Stimulated activated CD8-positive, alpha-beta memory T cell treated with anti-CD3 and anti-CD28 coated beads, Interleukin-15, amount 100 ng/mL, for 1 hour (primary cell): Measurements from ENCODE around the gene TFPI2.

Experiments
- DNase-seq: peaks from one replicate; pipeline ENCODE4 v3.0.0-alpha.2; 2020; ENCODE audit warnings: low read depth

TFPI2 gene

GRCh38 chr7:93906267-93906666, 15.7 kb upstream of the TFPI2 start, which contains the start of gene GNGT1:
Gene GNGT1, plus strand, starts transcription at chr7:93906567. Its CDS starts 180 bp downstream, at chr7:93906747.
- DNase-seq: no peak

GRCh38 chr7:93902777-93903423, 12.3 kb upstream of the TFPI2 start:
- no peak for DNase-seq

- DNase-seq: no peak
Measured at GRCh38 chr7:93897680-93898079, 7.1 kb upstream of the TFPI2 start.

- DNase-seq: no peak
Measured at GRCh38 chr7:93895859-93896600, 5.5 kb upstream of the TFPI2 start.

GRCh38 chr7:93894966-93895640, 4.5 kb upstream of the TFPI2 start:
- DNase-seq: no peak

GRCh38 chr7:93894426-93894825, 3.9 kb upstream of the TFPI2 start:
- DNase-seq: no peak

- no peak for DNase-seq
Measured at GRCh38 chr7:93890041-93890463, 501 bp downstream of the TFPI2 start.

GRCh38 chr7:93889261-93889660, 1.3 kb downstream of the TFPI2 start:
- no peak for DNase-seq

- DNase-seq: no peak
Measured at GRCh38 chr7:93884541-93884940, 6.0 kb downstream of the TFPI2 start.

GRCh38 chr7:93883917-93884345, 6.6 kb downstream of the TFPI2 start:
- no peak for DNase-seq

- no peak for DNase-seq
Measured at GRCh38 chr7:93883078-93883916, 7.3 kb downstream of the TFPI2 start.

GRCh38 chr7:93882468-93882867, 8.1 kb downstream of the TFPI2 start:
- no peak for DNase-seq

GRCh38 chr7:93879356-93879755, 11.2 kb downstream of the TFPI2 start:
- no peak for DNase-seq

GRCh38 chr7:93877742-93878141, 12.8 kb downstream of the TFPI2 start:
- DNase-seq: no peak

GRCh38 chr7:93873998-93874574, 16.5 kb downstream of the TFPI2 start:
- DNase-seq: no peak

GRCh38 chr7:93866886-93867285, 23.7 kb downstream of the TFPI2 start:
- DNase-seq: no peak

- DNase-seq: no peak
Measured at GRCh38 chr7:93862651-93863050, 27.9 kb downstream of the TFPI2 start.

GRCh38 chr7:93861325-93861949, 29.1 kb downstream of the TFPI2 start:
- no peak for DNase-seq

GRCh38 chr7:93860261-93860660, 30.3 kb downstream of the TFPI2 start:
- DNase-seq: no peak

GRCh38 chr7:93858857-93859256, 31.7 kb downstream of the TFPI2 start:
- no peak for DNase-seq

- DNase-seq: no peak
Measured at GRCh38 chr7:93856323-93856722, 34.2 kb downstream of the TFPI2 start.
